Activated naive CD4-positive, alpha-beta T cell treated with anti-CD3 and anti-CD28 coated beads, Interleukin-2, amount 10 ng/mL, durations not matched to agents 5 hours and 36 hours (primary cell): ENCODE measurements around the gene CBLL2. TPM values are rescaled to one million over a fixed set of nuclear protein-coding genes. Genes with fewer than 3 reads are reported as not detected.

ENCODE experiments used
- total RNA-seq, 2 experiments: library from RNA; stranded (reverse); gene quantifications; one replicate each; pipeline ENCODE4 v1.2.3, GENCODE V29; 2021

The CBLL2 gene, protein sequence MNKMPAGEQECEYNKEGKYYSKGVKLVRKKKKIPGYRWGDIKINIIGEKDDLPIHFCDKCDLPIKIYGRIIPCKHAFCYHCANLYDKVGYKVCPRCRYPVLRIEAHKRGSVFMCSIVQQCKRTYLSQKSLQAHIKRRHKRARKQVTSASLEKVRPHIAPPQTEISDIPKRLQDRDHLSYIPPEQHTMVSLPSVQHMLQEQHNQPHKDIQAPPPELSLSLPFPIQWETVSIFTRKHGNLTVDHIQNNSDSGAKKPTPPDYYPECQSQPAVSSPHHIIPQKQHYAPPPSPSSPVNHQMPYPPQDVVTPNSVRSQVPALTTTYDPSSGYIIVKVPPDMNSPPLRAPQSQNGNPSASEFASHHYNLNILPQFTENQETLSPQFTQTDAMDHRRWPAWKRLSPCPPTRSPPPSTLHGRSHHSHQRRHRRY
- not detected for total RNA-seq

DNA sequence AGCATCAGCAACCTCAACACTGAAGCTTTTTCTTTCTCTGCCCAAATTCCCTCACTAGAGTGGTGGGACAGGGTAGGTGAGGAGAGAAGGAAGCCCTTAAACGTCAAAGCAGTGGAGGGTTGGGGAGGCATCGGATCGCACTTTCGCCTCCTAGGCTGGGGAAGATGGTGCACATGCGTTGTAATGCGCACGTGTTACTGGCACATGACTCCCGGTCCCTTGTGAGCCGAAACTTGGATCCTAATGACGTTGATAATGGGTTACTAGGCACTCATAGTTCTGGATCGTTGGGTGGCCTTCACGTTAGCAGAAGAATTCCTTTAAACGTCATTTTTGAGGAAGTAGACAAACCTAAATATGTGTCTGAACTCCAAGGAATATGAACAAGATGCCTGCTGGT is at the start of gene CBLL2:
Gene CBLL2 (plus strand): TSS at position 301 of the 400 bp plus-strand sequence. CDS start 79 bp downstream, at position 380.

Other genes starting within 250 kb of the CBLL2 start
- under 1 TPM; 0.10 to 0.14 TPM for gene PHEX, start 240.6 kb upstream of the CBLL2 start, total RNA-seq